HG03139 (cell line): ENCODE measurements around the gene MYO18B.

Experiments
- ATAC-seq: cut with Tn5 transposase; IDR thresholded peaks from one replicate; pipeline ENCODE4 v1.9.1; 2021; ENCODE audit not compliant: unreplicated experiment

The MYO18B gene

DNA sequence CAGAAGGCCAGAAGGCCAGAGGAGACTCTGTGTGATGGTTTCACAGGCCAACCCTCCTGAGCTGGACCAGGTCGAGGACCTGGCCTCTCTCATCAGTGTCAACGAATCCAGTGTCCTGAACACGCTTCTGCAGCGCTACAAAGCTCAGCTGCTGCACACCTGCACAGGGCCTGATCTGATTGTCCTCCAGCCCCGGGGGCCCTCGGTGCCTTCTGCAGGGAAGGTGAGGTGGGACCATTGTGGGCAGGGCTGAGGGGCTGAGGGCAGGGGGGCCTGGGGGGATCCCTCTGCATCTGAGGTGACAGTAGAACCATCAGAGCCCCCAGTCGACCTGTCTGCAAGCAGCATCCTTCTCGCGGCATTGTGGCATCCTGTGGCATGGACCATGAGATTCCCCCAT is 30.3 kb downstream of the MYO18B start:
- ATAC-seq = no peak

- ATAC-seq = no peak
Measured at GRCh38 chr22:25774575-25775026, 32.6 kb downstream of the MYO18B start.

DNA sequence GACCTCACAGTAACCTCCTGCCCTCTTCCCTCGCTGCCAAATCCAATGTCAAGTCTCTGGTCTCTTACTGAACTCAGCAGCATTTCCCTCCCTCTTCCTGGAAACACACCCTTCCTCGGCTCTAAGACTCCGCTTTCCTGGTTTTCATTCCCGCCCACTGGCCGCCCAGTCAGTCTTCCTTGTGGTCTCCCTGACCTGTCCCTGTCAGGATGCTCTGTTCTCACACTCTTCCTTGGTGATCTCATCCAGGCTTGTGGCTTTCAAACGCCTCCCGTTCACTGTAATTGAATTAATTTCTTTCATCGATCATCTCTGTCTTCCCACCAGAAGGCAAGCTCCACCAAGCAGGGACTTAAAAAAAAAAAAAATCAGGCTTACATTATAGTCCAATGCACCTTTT is 33.5 kb downstream of the MYO18B start:
- ATAC-seq = no peak

DNA sequence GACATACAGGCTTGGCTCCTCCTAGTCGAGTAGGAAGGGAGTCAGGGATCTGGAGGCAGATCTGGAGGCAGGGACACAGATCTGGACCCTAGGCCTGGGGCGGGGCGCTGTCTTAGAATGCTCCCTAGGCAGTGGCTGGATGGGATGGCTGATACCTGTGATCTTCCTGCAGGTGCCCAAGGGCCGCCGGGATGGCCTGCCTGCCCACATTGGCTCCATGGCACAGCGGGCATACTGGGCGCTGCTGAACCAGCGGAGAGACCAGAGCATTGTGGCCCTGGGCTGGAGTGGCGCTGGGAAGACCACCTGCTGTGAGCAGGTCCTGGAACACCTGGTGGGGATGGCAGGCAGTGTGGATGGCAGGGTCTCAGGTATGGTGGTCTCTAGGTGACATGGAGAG is 35.4 kb downstream of the MYO18B start:
- no peak for ATAC-seq

DNA sequence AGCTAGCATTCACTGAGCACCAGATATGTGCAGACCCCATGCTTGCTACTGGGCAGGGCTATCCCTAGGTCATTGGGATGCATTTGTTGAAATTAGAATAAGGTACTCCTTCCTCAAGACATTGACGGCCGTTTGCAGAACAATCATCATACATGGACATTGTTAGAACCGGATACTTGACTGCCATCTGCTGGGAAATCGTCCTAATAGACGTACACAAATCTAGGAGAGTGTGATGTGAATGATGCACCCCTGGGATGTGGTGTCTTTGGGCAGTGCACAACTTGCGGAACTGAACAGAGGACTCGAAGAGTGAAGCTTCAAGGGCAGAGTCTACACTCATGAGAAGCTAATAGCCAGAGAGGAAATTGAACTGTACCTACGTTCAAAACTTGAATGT is 35.9 kb downstream of the MYO18B start:
- no peak for ATAC-seq

- ATAC-seq = no peak
Measured at GRCh38 chr22:25779426-25779825, 37.4 kb downstream of the MYO18B start.

DNA sequence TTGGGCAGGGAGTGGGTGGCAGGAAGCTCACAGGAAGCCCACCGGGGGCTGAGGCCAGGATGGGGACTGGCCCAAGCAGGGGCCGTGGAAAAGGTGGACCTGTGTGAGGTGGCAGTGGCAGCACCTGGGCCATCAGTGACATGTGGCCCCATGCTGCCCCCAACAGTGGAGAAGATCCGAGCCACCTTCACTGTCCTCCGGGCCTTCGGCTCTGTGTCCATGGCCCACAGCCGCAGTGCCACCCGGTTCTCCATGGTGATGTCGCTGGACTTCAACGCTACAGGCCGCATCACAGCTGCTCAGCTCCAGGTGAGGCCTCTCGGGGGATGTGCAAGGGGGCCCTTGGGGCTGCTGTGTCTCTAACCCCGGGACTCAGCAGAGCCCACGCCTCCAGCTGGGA is 37.9 kb downstream of the MYO18B start:
- no peak for ATAC-seq

DNA sequence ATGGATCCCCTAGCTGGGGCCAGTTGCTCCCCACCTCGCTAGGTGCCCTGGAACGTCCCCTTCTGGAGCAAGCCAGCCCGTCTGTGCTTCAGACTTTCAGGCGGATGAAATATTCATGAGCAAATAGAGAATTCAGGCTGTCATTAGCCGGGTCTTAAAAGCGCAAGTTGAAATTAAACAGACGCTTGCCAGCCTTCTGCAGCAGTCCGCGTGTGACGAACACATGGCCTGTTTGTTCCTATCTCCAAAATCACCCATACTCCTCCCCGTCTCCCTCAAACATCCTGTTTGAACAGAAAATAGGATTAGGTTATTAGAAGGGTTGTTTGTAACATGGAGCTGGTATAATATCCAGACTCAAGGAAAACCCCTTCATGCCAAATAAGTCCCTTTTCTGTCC is 38.7 kb downstream of the MYO18B start:
- no peak for ATAC-seq

- ATAC-seq = no peak
Measured at GRCh38 chr22:25781801-25782200, 39.8 kb downstream of the MYO18B start.

- ATAC-seq = no peak
Measured at GRCh38 chr22:25782831-25783230, 40.8 kb downstream of the MYO18B start.

DNA sequence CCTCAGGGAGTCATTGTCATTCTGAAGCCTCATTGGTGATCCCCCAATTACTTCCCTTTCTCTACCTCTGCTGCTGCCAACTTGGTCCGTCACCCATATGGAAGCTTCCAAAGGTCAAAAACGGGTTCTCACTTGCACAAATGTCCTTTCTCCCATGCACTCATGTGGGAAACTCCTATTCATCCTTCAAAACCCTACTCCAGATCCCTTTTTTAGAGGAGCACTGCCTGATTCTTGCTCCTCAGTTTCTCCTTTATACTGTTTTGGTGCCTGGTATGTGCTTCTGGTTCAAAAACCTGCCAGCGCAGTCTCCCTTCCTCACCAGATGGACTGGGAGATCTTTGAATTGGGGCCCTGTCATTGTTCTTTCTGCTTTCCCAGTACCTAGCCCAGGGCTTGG is 41.9 kb downstream of the MYO18B start:
- no peak for ATAC-seq

GRCh38 chr22:25786165-25786564 is 44.2 kb downstream of the MYO18B start:
- ATAC-seq = no peak

DNA sequence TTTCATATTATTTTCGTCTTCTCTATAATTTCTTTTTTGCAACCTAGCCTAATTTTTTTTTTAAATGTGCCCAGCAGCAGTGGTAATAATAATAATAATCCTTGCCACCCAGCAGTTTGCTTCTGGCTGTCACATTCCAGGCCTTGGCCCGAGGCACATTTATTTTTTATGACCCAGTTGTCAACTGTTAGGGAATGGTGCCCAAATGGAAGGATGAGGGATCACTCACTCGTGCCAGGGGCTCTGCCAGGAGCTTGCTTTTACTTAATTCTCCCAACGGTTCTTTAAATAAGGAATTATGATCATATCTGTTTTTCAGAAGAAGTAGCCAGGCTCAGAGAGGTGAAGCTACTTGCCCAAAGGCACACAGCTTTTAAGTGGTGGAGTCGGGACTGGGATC is 49.6 kb downstream of the MYO18B start:
- ATAC-seq = no peak

- no peak for ATAC-seq
Measured at GRCh38 chr22:25795478-25795877, 53.5 kb downstream of the MYO18B start.

DNA sequence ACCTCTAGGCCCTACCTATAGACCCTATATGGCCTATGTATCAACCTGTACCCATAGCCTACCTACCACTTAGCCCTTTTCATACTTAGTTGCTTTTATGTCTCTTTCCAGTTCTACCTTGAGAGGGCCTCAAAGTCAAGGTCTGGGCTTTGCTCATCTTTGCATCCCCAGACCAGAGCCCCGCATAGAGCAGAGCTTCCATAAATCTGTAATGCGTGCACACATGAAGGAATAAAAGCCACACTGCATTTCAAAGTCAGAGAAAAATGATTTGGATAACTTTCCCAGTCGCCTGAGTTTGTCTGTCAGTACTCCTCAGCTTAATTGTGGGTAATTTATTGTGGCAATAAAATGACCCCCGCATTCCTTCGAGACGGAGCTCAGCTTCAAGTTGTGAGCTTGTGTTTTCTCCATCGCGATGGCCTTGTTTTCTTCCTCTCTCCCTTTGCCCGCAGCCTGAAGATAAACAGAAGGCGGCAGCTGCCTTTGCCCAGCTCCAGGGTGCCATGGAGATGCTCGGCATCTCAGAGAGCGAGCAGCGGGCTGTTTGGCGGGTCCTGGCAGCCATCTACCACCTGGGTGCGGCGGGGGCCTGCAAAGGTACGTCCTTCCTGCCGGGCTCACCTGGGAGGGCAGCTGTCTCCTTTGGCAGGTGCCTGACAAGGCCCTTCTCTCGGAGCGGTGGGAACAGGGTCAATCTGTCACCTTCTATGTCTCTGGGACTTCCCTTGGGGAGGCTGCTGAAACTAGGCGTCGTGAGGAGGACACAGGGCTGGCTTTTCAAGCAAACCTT is 55.7 kb downstream of the MYO18B start:
- no peak for ATAC-seq

GRCh38 chr22:25800766-25801165 is 58.8 kb downstream of the MYO18B start:
- ATAC-seq = no peak

DNA sequence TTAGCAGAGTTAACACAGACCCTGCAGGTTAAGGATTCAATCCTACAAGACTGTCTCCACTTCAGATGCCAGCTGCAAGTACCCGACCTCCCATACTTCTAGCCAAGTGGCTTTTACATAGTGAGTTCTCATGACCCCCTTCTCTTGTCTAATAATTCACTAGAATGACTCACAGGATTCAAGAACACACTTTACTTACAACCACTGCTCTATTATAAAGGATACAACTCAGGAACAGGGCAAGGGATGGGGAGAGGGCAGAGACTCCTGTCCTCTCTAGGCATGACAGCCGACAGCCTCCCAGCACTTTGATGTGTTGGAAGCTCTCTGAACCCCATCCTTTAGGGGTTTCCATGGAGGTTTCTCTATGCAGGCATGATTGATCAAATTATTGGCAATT is 60.0 kb downstream of the MYO18B start:
- ATAC-seq = no peak

GRCh38 chr22:25804676-25805075 is 62.7 kb downstream of the MYO18B start:
- no peak for ATAC-seq

GRCh38 chr22:25806579-25806978 is 64.6 kb downstream of the MYO18B start:
- no peak for ATAC-seq

- ATAC-seq = no peak
Measured at GRCh38 chr22:25814685-25815084, 72.7 kb downstream of the MYO18B start.

DNA sequence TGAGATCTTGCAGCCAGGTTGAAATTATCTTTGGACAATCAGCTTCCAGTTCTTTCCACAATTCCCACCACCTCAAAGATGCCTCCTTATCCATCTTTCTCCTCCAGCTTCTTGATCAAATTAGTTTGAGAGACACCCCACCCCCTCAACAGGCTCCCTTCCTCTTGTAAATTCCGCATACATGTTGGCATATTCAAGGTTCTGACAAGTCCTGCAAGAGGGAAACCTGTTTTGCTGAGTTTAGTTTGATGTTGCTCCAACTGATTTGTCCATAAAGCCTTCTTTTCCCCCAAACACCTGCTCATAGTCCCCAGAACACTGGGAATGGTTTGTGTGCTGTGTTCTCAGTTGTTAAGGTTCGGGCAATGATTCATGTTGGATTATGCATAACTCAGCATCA is 73.6 kb downstream of the MYO18B start:
- no peak for ATAC-seq

GRCh38 chr22:25816522-25817059 is 74.6 kb downstream of the MYO18B start:
- ATAC-seq = no peak
